NCI-H2171 (cell line): ENCODE data around the gene RFTN2.
"Not testable (repeated sequence)": the region's sequence is repeated elsewhere in the genome, so short reads cannot be mapped to it uniquely, and the experiment has no call there.

Experiments used
- DNase-seq: peaks from one replicate; lab custom pipeline; 2025; lab: John Stamatoyannopoulos, UW

Gene RFTN2, protein sequence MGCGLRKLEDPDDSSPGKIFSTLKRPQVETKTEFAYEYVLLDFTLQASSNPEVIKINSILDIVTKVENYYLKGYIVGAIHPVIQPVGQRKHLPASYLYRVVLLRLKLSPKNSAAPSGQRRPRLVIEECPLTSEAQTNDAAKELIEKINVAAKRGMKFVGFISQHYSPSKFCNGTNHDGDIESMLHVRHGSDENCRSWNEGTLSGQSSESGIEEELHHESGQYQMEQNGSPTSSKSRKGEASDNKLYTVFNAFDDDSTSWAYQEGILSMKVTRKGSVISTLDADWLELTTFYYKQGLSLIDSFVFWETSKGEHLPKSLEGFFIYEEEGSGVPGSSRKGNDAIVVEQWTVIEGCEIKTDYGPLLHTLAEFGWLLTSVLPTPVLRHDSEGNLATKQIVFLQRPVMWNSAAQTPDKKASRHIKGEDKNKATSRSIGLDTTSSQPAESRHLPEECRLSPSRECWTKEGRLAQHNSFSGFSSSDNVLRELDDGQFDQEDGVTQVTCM

DNA sequence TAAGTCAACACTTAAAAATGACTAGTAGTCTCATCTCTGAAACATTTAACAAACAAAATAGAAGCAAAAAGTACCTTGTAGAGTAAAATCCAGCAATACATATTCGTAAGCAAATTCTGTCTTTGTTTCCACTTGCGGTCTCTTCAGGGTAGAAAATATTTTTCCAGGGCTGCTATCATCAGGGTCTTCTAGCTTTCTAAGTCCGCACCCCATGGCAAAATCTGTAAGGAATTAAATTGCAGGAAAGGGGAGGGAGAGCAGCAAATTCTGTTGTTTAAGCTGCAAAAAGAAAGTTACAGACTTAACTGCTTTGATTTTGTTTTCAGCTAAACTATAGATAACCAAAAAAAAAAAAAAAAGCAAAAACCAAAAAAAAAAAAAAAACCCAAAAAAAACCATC lies at the start of gene RFTN2:
RFTN2 (minus strand) TSS at position 342 of the 400 bp plus-strand sequence; CDS start at position 213, 129 bp downstream.
- no peak for DNase-seq

DNA sequence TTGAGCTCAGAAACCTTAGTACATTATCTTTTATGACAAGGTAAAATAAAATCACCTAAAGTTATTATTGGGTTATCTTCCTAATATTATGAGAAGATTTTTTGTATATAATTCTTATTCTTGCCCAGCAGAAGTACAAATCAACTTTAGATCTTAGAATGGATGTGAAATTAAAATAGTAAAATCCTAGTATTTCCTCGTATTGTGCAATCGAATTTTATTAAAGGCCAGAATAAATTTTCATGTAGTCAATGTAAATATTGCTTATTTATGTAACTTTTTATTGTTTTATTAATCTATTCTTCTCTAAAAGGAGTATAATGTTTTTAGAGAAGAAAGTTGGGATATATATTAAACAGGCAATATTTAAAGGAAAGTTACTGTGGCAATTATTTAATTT lies 42.5 kb upstream of the RFTN2 start:
- DNase-seq = no peak

- DNase-seq = no peak
Observed at GRCh38 chr2:197713271-197713670, 37.9 kb upstream of the RFTN2 start.

DNA sequence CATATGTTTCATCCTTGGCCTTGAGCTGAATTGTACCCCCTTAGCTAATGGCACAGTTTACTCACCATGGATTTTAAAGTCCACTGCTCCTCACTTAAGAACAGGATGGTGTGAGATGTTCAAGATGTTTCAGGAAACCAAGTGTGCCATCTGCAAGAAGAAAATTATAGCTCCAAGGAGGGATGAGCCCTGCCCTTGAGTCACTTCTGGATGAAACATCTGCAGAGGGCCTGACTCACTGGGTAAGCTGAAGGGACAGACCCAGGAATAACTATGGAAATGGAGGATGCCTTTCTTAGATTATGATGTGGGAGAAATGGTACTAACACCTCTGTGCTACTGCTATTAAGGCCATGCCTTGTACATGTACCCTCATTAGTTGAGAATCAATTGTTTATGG lies 36.2 kb upstream of the RFTN2 start:
- DNase-seq = no peak

GRCh38 chr2:197710424-197711042 lies 35.1 kb upstream of the RFTN2 start:
- DNase-seq = no peak

- DNase-seq = not testable (repeated sequence)
Observed at GRCh38 chr2:197709140-197709539, 33.8 kb upstream of the RFTN2 start.

GRCh38 chr2:197708331-197708730 lies 32.9 kb upstream of the RFTN2 start:
- DNase-seq = no peak

- DNase-seq = peak; percentile 5
Observed at GRCh38 chr2:197707316-197708213, 32.2 kb upstream of the RFTN2 start.

DNA sequence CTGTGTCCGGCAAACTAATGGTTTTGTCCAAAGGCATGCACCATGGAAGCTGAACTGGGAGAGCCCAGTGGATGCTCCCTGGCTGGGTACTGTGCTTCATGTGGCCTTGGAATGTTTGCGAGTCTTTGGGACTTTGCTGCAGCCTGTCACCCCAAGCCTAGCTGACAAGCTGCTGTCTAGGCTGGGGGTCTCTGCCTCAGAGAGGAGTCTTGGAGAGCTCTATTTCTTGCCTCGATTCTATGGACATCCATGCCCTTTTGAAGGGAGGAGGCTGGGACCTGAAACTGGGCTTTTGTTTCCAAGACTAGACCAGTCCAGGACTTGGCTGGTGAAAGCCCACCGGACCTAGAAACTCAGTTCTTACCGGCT lies 31.4 kb upstream of the RFTN2 start:
- DNase-seq = no peak

DNA sequence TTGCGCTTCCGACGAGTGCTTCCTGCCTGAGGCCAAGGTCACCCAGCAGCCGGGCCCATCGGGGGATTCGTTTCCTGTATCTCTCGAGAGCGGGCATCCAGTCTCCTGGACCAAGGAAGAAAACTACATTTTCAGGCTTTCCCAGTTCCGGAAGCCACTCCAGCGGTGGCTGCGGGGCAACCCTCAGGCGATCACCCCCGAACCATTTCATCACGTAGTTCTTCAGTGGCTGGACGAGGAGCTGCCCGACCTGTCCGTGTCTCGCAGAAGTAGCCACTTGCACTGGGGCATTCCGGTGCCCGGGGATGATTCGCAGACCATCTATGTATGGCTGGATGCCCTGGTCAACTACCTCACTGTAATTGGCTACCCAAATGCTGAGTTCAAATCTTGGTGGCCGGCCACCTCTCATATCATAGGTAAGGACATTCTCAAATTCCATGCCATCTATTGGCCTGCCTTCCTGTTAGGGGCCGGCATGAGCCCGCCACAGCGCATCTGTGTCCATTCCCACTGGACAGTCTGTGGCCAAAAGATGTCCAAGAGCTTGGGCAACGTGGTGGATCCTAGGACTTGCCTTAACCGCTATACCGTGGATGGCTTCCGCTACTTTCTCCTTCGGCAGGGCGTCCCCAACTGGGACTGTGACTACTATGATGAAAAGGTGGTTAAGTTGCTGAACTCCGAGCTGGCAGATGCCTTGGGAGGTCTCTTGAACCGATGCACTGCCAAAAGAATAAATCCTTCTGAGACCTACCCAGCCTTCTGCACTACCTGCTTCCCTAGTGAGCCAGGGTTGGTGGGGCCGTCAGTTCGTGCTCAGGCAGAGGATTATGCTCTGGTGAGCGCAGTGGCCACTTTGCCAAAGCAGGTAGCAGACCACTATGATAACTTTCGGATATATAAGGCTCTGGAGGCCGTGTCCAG lies 30.8 kb upstream of the RFTN2 start:
- DNase-seq = no peak

DNA sequence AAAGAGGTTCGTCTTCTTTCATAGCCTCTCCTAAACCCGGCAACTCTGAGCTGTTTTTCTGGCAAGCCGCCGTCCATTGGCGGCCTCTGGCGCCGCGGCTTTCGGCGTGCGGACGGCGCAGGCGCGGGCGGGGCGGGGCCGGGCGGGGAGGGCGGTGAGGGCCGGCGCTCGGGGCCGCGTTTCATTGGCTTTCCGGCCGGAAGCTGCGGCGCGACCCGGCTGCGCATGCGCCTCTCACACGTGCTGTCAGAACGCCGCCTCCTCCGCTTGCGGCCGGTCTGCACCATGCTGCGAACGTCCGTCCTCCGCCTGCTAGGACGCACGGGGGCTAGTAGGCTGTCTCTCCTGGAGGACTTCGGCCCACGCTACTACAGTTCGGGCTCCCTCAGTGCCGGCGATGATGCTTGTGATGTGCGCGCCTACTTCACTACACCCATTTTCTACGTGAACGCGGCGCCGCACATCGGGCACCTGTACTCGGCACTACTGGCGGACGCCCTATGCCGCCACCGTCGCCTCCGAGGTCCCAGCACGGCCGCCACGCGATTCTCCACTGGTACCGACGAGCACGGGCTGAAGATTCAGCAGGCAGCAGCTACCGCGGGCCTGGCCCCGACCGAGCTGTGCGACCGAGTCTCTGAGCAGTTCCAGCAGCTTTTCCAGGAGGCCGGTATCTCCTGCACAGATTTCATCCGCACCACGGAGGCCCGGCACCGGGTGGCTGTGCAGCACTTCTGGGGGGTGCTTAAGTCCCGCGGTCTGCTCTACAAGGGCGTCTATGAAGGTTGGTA lies 29.9 kb upstream of the RFTN2 start, which contains the start of gene MARS2:
MARS2 (plus strand) TSS at position 249 of the 791 bp plus-strand sequence; CDS start at position 286, 37 bp downstream.
- peak; percentile 90 for DNase-seq

DNA sequence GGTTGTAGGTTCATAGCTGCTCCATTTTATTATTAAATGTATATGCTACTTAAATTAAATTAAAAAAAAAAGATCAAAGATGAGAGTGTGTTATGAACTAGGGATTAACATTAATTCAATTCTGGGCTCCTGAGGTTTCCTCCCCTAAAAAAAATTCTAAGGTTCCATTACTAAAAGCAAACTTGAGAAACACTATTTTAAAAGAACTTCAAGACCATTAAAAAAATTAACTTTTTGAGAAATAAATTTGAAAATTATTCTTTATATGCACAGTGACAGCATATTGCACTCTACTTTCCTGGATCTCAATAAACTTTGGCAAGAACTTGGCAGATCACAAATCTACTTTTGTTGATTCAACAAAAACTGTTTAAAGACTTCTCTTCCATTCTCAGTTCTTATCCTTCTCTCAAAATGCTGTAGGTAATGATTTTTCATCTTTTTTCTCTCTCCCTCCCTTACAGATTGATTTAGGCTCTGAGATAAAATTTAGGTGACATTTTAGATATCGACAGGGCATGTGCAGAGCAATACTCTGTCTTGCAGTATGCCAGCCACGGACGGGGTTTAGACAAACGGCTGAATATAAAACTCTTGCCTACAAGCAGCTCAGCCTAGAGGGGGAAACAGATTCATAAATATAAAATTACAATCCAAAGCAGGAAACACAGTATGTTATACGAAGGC lies 29.2 kb upstream of the RFTN2 start:
- peak; percentile 72 for DNase-seq

DNA sequence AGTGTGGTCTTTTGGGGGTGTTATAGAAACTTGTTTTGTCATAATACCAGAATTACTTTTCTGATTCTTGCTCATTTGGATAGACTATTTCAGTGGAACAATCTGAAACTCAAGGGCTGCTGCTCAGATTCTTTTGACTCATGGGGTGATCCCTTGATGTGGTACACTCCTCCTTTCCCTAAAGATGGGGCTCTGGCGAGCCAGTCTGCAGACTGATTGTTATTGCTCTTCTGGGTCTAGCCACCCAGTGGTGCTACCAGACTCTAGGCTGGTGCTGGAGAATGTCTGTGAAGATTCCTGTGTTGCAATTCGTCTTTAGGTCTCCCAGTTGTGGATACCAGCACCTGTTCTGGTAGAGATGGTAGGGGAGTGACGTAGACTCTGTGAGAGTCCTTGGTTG lies 25.6 kb upstream of the RFTN2 start:
- DNase-seq = no peak

- not testable (repeated sequence) for DNase-seq
Observed at GRCh38 chr2:197699724-197700123, 24.3 kb upstream of the RFTN2 start.

DNA sequence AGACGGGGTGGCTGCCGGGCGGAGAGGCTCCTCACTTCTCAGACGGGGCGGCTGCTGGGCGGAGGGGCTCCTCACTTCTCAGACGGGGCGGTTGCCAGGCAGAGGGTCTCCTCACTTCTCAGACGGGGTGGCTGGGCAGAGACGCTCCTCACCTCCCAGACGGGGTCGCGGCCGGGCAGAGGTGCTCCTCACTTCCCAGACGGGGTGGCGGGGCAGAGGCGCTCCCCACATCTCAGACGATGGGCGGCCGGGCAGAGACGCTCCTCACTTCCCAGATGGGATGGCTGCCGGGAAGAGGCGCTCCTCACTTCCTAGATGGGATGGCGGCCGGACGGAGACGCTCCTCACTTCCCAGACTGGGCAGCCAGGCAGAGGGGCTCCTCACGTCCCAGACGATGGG lies 21.2 kb upstream of the RFTN2 start:
- not testable (repeated sequence) for DNase-seq

GRCh38 chr2:197695971-197696370 lies 20.6 kb upstream of the RFTN2 start:
- DNase-seq = not testable (repeated sequence)

DNA sequence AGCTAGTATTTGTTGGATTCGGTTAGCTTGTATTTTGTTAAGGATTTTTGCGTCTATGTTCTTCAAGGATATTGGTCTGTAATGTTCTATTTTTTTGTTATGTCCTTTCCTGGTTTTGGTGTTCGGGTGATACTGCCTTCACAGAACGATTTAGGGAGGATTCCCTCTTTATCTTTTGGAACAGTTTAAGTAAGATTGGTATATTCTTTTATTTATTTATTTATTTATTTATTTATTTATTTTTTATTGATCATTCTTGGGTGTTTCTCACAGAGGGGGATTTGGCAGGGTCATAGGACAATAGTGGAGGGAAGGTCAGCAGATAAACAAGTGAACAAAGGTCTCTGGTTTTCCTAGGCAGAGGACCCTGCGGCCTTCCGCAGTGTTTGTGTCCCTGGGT lies 19.8 kb upstream of the RFTN2 start:
- not testable (repeated sequence) for DNase-seq

- DNase-seq = no peak
Observed at GRCh38 chr2:197677483-197677882, 2.1 kb upstream of the RFTN2 start.

- DNase-seq = no peak
Observed at GRCh38 chr2:197677056-197677455, 1.7 kb upstream of the RFTN2 start.
